Posterior vena cava (tissue), 2 donors: ENCODE measurements around the gene IL23A. TPM values are rescaled to one million over a fixed set of nuclear protein-coding genes. Genes with fewer than 3 reads are reported as not detected.

ENCODE experiments used
- DNase-seq: peaks from one replicate; pipeline ENCODE4 v3.0.0-alpha.2; 2020; ENCODE audit warnings: low spot score
- intact Hi-C, 2 donors: fragments of 100-400 bp; cut with DNase I; formaldehyde crosslinking; loops; one replicate each; pipeline versions ENCODE4 v1.14.1 to v1.14.2; 2022 to 2023
- long read RNA-seq, 2 donors: library from polyadenylated mRNA; unstranded; transcript quantifications; one replicate each; pipeline ENCODE4 v2.0.0, GENCODE V29; 2020 to 2021
- total RNA-seq, 2 donors: library from RNA; stranded (reverse); fragmentation: NEBNext Ultra II Directional; extraction: Animal tissue kit (Norgen Biotek cat#: 25700); gene quantifications; one replicate each; pipeline ENCODE4 v1.2.1, GENCODE V29; 2021
- donor health status: DM: yes; HTN: yes; CAD: no.
- donor health status: DM: yes; HTN: yes; CAD: no.

Gene IL23A
- total RNA-seq: not detected
- long read RNA-seq, donor 1: 0 reads
- long read RNA-seq, donor 2: 0 reads

GRCh38 chr12:56338308-56339157 lies at the start of gene IL23A:
Gene IL23A, plus strand, starts transcription at chr12:56338884. Its CDS starts 161 bp downstream, at chr12:56339045.
- intact Hi-C loops: no loop called here
- DNase-seq: no peak

GRCh38 chr12:56293795-56294194 lies 44.9 kb upstream of the IL23A start:
- intact Hi-C loops: no loop called here
- DNase-seq: no peak

GRCh38 chr12:56296295-56296694 lies 42.4 kb upstream of the IL23A start:
- intact Hi-C loops: no loop called here
- no peak for DNase-seq

- DNase-seq: no peak
- intact Hi-C loops: no loop called here
Measured at GRCh38 chr12:56297400-56297799, 41.3 kb upstream of the IL23A start.

GRCh38 chr12:56298828-56299227 lies 39.9 kb upstream of the IL23A start:
- DNase-seq: no peak
- intact Hi-C loops: no loop called here

- no peak for DNase-seq
- intact Hi-C loops: no loop called here
Measured at GRCh38 chr12:56299308-56299852, 39.3 kb upstream of the IL23A start.

GRCh38 chr12:56299853-56300643 lies 38.6 kb upstream of the IL23A start, which contains the start of gene CS:
Gene CS, minus strand, starts transcription at chr12:56300330. Its CDS starts 129 bp downstream, at chr12:56300201.
- intact Hi-C loops: no loop called here
- DNase-seq: peak; percentile 99

- DNase-seq: no peak
- intact Hi-C loops: no loop called here
Measured at GRCh38 chr12:56300644-56301464, 37.8 kb upstream of the IL23A start.

- intact Hi-C loops: no loop called here
- DNase-seq: no peak
Measured at GRCh38 chr12:56304276-56304675, 34.4 kb upstream of the IL23A start.

- DNase-seq: no peak
- intact Hi-C loops: no loop called here
Measured at GRCh38 chr12:56304872-56305590, 33.7 kb upstream of the IL23A start.

- DNase-seq: no peak
- intact Hi-C loops: no loop called here
Measured at GRCh38 chr12:56307221-56307965, 31.3 kb upstream of the IL23A start.

GRCh38 chr12:56308714-56309113 lies 30.0 kb upstream of the IL23A start:
- intact Hi-C loops: no loop called here
- no peak for DNase-seq

GRCh38 chr12:56311003-56311402 lies 27.7 kb upstream of the IL23A start:
- intact Hi-C loops: no loop called here
- DNase-seq: no peak

GRCh38 chr12:56315249-56315621 lies 23.4 kb upstream of the IL23A start:
- DNase-seq: no peak
- intact Hi-C loops: no loop called here

GRCh38 chr12:56315622-56316473 lies 22.8 kb upstream of the IL23A start, which contains the start of gene CNPY2:
Gene CNPY2, minus strand, starts transcription at chr12:56315988. Its CDS starts 771 bp downstream, at chr12:56315217.
- intact Hi-C loops: no loop called here
- peak; percentile 99 for DNase-seq

GRCh38 chr12:56317675-56318074 lies 21.0 kb upstream of the IL23A start:
- intact Hi-C loops: no loop called here
- DNase-seq: no peak

- no peak for DNase-seq
- intact Hi-C loops: no loop called here
Measured at GRCh38 chr12:56321027-56321426, 17.7 kb upstream of the IL23A start.
